GM20000 (cell line): ENCODE data around the gene FAM20C.
"Not testable (repeated sequence)": the region's sequence is repeated elsewhere in the genome, so short reads cannot be mapped to it uniquely, and the experiment has no call there.

Experiments used
- DNase-seq: peaks from one replicate; pipeline ENCODE4 v3.0.0; 2012; ENCODE audit warnings: low spot score
- CTCF ChIP-seq: IDR thresholded peaks from 2 replicates; pipeline ENCODE4 v1.5.1; 2012; ENCODE audit warnings: mild to moderate bottlenecking, control low read depth; ENCODE audit errors: extremely low read depth, missing control alignments

Gene FAM20C

DNA sequence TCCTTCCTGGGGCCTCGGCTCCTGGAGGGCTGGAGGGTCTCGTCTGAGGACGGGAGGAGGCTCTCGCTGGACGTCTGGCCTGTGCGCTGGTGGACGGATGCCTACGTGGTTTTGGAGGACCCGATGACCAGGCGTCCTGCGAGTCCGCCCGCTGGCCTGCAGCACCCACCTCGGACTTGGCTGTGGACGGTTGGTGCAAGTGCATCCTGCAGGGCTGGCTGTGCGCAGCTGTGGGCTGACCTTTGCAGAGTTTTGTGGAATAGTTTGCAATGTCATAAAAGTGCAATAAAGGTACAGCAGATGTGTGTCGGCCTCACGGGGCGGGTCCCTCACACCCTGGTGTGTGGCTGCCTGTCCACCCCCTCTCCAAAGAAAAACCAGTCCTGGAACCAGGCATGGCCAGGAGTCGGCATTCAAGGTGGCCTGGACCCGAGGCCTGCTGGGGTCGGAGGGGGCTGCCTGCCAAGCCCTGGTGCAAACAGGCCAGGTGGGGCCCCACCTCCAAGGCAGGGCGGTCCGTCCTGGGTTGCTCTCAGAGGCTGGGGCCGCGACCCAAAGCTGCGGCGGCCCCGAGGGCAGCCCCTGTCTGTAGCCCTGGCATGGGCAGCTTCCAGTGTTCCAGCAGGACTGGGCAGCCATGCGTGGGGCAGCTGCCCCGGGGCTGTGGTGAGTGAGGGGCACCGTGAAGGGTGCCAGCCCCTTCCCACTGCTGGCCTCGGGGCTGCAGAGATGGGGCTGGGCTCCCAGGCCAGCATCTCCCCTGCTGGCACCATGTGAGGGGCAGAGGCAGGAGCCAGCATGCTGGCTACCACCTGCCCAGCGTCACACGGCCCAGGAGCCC is 68.3 kb downstream of the FAM20C start:
- no peak for DNase-seq
- no peak for TF ChIP-seq CTCF

DNA sequence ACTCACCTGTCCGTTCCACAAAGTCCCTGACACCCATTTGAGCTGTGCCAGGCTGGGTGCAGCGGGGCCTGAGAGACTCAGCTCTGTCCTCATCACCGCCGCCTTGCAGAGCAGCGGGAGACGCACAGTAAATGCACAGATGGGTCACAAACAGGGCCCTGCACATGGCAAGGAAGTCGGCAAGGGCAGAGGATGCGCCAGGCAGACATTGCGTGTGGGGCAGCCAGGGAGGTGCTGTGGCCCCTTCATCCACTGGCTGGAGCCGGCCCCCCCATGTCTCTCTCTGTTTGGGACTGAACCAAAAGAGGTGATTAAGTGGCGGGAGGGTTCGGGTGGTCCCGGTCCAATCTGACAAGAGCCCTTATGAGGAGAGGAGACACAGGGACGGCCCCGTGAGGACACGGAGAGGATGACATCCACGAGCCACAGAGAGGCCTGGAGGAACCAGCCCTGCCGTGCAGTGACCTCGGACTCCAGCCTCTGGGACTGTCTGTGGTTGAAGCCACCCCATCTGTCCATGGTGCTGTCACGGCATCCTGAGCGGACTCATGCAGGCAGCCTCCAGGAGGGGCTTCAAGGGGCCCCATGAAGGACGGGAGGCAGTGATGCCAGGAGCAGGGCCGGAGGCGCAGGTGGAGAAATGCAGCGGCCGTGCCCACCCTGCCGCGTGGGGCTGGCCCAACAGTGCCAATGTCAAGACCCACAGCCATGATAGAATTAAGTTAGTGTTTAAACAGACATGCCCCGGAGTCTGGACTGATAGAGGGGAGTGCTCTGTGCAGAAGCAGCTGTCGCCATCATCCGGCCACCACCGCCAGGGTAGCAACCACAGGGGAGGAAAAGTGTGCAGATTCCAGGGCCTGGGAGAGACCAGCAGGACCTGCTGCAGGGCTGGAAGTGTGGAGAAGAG is 69.2 kb downstream of the FAM20C start:
- DNase-seq: no peak
- TF ChIP-seq CTCF: no peak

- DNase-seq: no peak
- TF ChIP-seq CTCF: no peak
These were observed 69.8 kb downstream of the FAM20C start for GRCh38 chr7:262251-262572.

DNA sequence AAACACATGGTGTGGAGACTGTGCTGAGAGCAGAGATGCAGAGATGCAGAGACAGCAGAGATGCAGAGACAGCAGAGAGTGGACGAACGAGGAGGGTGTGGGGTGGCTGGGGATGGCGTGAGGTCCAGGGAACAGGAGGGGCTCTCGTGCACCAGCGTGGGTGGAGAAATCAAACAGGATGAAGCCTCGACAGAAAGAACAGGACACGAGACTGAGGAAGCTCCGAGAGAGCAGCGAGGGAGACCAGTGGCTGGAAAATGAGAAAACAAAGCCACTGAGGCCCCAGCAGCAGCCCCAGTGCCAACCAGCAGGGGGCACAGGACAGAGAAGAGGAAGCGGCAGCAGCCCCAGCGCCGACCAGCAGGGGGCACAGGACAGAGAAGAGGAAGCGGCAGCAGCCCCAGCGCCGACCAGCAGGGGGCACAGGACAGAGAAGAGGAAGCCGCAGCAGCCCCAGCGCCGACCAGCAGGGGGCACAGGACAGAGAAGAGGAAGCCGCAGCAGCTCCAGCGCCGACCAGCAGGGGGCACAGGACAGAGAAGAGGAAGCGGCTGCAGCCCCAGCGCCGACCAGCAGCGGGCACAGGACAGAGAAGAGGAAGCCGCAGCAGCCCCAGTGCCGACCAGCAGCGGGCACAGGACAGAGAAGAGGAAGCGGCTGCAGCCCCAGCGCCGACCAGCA is 70.4 kb downstream of the FAM20C start:
- not testable (repeated sequence) for DNase-seq
- peak; percentile 32 for TF ChIP-seq CTCF

GRCh38 chr7:263483-264351 is 71.3 kb downstream of the FAM20C start:
- not testable (repeated sequence) for DNase-seq
- peak; percentile 74 for TF ChIP-seq CTCF

DNA sequence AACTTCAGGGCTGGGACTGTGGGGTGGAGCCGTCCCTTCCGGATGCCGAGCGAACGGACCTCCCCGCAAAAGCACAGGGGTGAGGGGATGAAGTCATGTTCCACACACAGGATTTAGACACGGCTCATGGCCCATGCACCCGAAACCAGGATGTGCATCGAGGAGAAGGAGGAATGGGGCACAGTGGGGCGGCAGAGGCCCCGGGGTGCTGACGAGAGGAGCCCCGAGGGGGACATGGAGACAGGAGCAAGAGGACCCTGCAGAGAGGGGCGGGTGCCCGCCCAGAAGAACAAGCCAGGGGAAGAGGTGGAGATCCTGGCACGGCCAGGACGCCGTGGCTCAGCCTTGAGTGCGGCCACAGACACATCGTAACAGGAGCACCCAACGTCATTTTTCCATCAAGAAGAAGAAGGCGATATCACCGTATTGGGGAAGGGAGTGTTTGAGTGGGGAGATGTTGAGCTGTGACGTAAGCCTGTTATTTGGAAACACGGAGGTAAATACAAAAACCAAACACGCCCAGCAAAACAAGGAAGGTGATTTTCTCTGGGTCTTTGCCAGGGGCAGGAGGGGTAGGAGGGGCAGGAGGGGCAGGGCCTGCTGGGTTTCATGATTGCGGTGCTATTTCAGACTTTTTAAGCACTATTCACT is 72.3 kb downstream of the FAM20C start:
- TF ChIP-seq CTCF: no peak
- no peak for DNase-seq
